ENCODE results near the gene CDKN2B-AS1. TPM values are rescaled to one million over a fixed set of nuclear protein-coding genes. Genes with fewer than 3 reads are reported as not detected.
"Not testable (repeated sequence)": the region's sequence is repeated elsewhere in the genome, so short reads cannot be mapped to it uniquely, and the experiment has no call there.

Gene CDKN2B-AS1
- total RNA-seq, 1 donor from 2014 or later = 19.5 TPM

- no peak for DNase-seq (ENCODE audit: low spot score)
Observed at GRCh38 chr9:22043928-22044327, 49.3 kb downstream of the CDKN2B-AS1 start.

DNA sequence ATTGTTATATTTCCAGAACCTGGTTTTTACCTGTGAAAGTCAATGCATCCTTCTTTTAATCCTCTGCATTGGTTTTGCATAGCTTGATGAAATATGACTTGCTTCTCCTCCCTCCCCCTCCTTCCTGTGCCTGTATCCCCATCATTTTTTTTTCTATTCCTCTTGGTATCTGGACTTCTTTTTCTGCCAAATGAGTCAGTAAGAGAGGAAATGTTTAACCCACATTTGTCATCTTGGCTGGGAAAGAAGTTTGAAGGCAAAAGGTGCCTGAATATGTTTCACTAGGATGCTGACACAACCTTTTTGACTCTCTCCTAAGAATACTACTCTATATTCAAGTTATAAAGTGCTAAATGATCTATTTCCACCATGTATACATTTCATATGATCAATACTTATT is 50.0 kb downstream of the CDKN2B-AS1 start:
- no peak for DNase-seq (ENCODE audit: low spot score)

DNA sequence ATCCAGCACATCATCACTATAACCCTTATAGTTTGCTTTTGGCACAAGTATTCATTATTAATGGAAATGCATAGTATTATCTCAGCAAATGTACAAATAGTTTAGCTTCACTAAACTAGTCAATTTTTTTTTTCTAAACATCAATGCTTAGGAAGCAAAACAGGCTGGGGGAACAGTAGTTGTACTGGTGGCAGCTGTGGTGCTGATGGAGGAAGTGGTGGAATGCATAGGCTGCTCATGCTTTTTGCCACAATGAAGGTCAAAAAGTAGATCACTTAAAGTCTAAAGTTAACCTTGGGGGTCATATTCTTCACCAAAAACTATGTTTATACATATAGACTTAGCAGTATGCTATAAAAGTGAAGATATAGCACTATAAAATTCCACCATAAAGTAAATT is 50.8 kb downstream of the CDKN2B-AS1 start:
- no peak for DNase-seq (ENCODE audit: low spot score)

DNA sequence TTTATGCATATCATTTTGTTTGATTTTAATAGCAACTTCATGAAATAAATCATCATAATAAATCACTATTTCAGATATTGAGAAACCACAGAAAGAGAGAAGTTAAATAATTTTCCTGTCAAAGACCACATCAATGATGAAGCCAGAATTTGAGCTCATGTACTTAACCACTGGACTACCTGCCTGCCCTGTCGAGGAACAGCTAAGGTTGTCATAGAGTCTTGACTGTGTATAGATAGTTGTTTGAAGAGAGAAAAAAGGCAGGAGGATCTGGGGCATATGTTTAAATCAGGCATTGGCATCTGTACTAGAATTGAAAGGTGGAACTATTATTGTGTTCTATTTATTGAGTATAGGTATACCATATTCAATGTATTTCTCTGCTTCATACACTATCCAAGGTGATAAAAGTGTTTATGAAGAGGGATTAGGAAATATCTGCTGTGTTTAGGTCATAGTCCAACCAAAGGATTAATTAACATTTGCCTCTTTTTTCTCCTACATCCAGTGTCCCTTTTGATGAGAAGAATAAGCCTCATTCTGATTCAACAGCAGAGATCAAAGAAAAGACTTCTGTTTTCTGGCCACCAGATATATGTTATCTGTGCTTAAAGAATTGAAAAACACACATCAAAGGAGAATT is 51.8 kb downstream of the CDKN2B-AS1 start:
- DNase-seq (ENCODE audit: low spot score) = no peak

GRCh38 chr9:22047596-22047995 is 53.0 kb downstream of the CDKN2B-AS1 start:
- DNase-seq (ENCODE audit: low spot score) = no peak

- no peak for DNase-seq (ENCODE audit: low spot score)
Observed at GRCh38 chr9:22049411-22049810, 54.8 kb downstream of the CDKN2B-AS1 start.

- DNase-seq (ENCODE audit: low spot score) = no peak
Observed at GRCh38 chr9:22050924-22051323, 56.3 kb downstream of the CDKN2B-AS1 start.

DNA sequence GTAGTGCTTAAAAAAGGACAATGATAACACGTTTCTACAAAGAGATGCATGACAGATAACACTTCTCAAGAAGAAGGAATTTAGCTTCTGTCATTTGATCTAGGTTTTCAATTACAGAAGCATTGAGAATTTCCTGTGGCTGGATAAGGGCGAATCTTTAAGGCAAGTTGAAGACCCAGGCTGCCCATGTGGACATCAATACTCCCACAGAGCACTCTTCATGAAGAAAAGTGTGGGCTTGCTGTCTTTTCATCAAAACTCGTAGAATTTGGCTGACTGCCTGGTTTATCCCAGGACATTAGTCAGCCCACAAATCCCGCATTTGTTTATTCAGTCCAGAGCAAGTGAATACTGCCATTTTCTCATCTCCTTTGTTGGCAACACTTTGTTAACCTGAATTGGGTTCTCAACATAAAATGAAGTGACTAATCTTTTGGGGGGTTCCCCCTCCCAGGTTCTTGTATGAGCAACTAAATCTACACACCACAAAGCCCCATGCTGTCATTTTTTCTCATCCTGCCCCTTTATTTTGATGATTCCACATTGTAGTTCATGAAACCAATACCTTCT is 57.9 kb downstream of the CDKN2B-AS1 start:
- no peak for DNase-seq (ENCODE audit: low spot score)

- DNase-seq (ENCODE audit: low spot score) = no peak
Observed at GRCh38 chr9:22053178-22053577, 58.6 kb downstream of the CDKN2B-AS1 start.

DNA sequence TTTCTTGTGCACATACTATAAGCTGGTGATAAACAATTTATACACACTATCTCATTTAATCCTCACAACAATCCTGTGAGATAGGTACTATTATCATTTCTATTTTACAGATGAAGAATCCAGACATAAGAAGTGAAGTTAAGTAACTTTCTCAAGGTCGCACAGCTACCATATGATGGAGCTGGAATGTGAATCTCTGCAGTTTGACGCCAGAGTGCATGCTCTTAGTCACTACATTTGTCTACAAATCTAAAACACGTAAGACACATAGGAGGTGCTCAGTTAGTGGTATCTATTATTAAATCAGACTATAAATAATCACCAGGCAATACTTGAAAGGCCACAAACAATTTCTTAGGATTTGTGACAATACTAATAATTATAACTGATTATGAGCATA is 59.5 kb downstream of the CDKN2B-AS1 start:
- no peak for DNase-seq (ENCODE audit: low spot score)

DNA sequence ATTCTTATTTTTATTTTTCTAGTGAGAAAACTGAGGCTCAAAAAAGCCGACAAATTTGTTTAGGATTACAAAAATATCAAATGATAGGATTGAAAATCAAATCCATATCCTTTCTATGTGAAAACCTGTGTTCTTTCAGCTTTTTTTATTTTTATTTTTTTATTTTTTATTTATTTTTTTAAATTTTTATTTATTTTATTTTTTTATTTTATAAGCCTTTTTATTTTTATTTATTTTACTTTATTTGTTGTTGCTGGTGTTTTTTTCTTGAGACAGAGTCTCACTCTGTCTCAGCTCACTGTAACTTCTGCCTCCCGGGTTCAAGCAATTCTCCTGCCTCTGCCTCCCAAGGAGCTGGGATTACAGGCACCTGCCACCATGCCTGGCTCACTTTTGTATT is 59.9 kb downstream of the CDKN2B-AS1 start:
- no peak for DNase-seq (ENCODE audit: low spot score)

GRCh38 chr9:22055090-22055489 is 60.5 kb downstream of the CDKN2B-AS1 start:
- no peak for DNase-seq (ENCODE audit: low spot score)

GRCh38 chr9:22056402-22056801 is 61.8 kb downstream of the CDKN2B-AS1 start:
- DNase-seq (ENCODE audit: low spot score) = no peak

DNA sequence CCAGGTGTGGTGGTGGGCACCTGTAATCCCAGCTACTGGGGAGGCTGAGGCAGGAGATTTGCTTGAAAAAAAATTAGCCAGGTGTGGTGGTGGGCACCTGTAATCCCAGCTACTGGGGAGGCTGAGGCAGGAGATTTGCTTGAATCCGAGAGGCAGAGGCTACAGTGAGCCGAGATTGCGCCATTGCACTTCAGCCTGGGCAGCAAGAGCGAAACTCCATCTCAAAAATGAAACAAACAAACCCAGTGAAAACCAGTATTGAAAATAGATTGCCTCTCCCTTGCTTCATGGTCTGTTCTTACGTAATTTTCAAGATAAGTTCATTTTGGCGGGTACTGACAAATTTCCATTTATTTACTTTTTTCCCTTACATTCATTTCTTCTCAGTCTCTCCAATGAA is 63.4 kb downstream of the CDKN2B-AS1 start:
- DNase-seq (ENCODE audit: low spot score) = not testable (repeated sequence)

GRCh38 chr9:22060831-22061383 is 66.3 kb downstream of the CDKN2B-AS1 start:
- no peak for DNase-seq (ENCODE audit: low spot score)

GRCh38 chr9:22064957-22065356 is 70.4 kb downstream of the CDKN2B-AS1 start:
- no peak for DNase-seq (ENCODE audit: low spot score)

DNA sequence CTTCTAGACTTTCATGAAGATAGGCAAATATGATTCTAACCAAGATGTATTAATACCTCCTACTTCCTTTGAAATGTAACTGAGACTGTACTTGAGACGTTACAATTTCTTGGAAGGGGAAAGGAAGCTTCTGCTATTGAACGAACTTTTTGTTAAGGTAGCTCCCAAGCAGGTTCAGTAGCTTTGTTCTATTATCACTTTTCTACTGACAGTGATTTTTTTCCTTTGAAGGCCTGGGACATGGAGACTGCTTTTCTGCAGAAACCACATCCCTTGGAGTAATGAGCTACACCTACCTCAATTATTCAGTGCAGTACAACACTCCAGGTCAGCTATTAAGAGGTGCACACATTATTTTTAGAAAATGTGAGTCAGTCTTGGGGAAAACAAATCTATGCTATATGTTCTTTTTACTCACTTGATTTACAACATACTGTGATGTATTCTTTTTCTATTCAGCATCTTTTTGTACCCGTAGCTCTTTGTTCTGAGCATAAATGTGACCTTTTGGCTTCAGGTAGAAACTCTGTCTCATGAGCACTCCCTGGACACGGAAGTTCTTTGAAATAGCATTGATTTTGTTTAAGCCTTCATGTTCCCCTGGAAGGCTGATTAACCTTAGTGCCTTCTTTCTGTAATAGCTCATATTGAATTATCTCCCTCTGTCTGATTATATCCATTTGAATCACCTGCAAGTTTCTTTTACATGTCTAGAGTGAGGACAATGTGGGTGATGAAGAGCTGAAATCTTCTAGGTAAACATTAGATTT is 71.0 kb downstream of the CDKN2B-AS1 start:
- DNase-seq (ENCODE audit: low spot score) = no peak

- no peak for DNase-seq (ENCODE audit: low spot score)
Observed at GRCh38 chr9:22067196-22067595, 72.6 kb downstream of the CDKN2B-AS1 start.

DNA sequence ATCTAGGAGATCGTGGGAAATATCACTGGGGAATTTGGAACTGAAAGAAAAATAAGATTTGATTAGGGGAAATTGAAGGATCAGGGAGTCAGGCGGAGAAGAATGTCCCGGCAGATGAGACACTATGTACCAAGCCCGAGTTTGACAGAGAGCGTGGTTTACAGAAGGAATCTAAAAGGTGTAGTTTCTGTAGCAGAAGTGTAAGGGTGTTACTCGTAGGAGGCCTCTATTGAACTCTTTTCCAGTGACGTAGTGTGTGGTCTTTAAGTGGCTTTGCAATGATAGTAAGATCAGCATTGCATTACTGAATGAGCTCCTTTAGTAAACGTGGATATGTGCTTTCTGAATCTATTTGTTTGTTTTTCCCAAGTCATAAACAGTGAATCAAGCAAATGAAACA is 73.8 kb downstream of the CDKN2B-AS1 start:
- no peak for DNase-seq (ENCODE audit: low spot score)

DNA sequence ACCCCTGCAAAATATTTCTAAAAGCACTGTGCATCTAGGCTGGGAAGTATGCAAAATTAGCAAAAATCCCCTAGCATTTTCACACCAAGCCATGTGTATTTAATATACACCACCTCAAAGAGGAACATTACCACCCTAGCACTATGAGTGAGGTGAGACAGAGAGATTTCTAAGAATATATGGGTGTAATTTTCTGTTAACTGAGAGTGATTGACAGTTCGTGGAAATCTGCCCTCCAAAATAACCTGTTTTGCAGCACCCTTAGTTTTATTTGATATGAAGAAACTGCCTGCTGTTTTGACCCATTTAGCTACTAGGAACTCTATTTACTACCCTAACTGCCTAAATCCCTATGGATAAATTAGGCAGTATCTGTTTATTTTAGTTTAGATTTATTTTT is 78.8 kb downstream of the CDKN2B-AS1 start:
- DNase-seq (ENCODE audit: low spot score) = no peak

DNA sequence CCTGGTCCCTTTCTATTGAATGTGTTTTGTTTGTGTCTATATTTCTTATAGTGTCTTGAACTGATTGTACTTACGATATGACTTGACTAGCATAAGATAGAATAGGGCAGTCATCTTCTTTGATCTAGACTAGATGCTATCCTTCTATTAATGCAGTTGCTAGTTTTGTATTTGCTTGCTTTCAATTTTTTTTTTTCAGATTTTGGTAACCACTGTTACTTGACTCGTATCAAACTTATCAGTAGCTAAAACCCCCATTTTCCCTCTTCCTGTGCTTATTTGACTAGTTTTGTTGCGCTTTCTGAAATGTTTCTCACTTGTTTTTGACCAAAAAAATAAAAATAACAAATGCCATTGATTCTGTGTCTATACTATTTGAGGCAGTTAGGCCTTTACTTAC is 83.5 kb downstream of the CDKN2B-AS1 start:
- no peak for DNase-seq (ENCODE audit: low spot score)

DNA sequence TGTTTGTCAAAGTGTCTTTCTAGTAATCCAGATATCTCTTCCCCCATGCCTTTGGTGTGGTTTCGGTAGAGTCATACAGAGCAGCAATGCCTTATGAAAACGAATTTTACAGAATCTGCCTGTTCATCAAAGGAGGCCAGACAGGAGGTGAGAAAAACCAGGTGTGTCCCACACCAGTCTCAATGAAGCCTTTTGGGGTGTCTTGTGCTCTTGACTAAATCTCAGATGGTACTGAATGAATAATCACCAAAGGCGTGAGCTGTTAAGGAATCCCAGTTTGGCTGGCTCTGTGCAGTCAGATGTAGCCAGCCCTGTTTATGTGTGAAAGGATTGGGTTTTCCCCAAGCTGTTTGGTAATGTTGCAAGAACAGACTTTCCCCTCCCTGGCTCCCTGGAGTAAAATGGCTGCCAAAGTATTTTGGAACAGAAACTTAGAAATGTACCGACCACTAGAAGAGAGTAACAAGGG is 85.3 kb downstream of the CDKN2B-AS1 start:
- DNase-seq (ENCODE audit: low spot score) = no peak
